Endothelial cell of umbilical vein (primary cell): ENCODE measurements around the gene RANBP1. TPM values are rescaled to one million over a fixed set of nuclear protein-coding genes. Genes with fewer than 3 reads are reported as not detected.

ENCODE experiments used
- BruUV-seq: library from RNA; stranded (reverse); fragments of 400-500 nt; replicated peaks from 2 replicates; lab custom pipeline; 2021; lab: Mats Ljungman, UMichigan
- CTCF ChIA-PET: fragments of 300-600, 350-600 bp; sonication (Branson Sonifier 250); formaldehyde crosslinking; loops from one replicate; lab custom pipeline; 2021; ENCODE audit warnings: antibody characterized with exemption, inconsistent platforms; lab: Charles Lee
- POLR2A ChIA-PET: fragments of 300-600, 350-600 bp; sonication (Branson Sonifier 250); formaldehyde crosslinking; loops from one replicate; lab custom pipeline; 2021; ENCODE audit warnings: antibody characterized with exemption, inconsistent platforms; lab: Charles Lee
- DNase-seq: peaks from one replicate; pipeline ENCODE4 v3.0.0-alpha.2; 2011; ENCODE audit warnings: low read depth, low spot score
- FAIRE-seq: peaks from 2 replicates; lab custom pipeline; 2011; peaks lifted over from hg19 to GRCh38; lab: Jason Lieb, UNC
- H2AFZ ChIP-seq: 2 replicates; pipeline ENCODE4 v1.6.0; 2012; ENCODE audit warnings: low read depth, low read length, control low read depth, inconsistent platforms
- H3K27ac ChIP-seq: 2 replicates; pipeline ENCODE4 v1.5.1; 2011; ENCODE audit warnings: low read depth, mild to moderate bottlenecking, control low read depth, low read length, moderate library complexity; ENCODE audit not compliant: insufficient read depth
- H3K27me3 ChIP-seq, 2 experiments: 2 replicates each; pipeline versions ENCODE4 v1.6.0 to v1.6.1; 2011; ENCODE audit warnings: low read length in 2 of 2, mixed read lengths in 1 of 2; ENCODE audit not compliant: control insufficient read depth in 2 of 2, insufficient read depth in 2 of 2
- H3K36me3 ChIP-seq, 2 experiments: 2 replicates in 1 of 2; 3 replicates in 1 of 2; pipeline ENCODE4 v1.5.1; 2011; ENCODE audit warnings: low read length in 2 of 2, mild to moderate bottlenecking in 1 of 2, moderate library complexity in 1 of 2; ENCODE audit not compliant: control insufficient read depth in 2 of 2, insufficient read depth in 2 of 2; ENCODE audit errors: extremely low read depth in 1 of 2
- H3K4me1 ChIP-seq: 3 replicates; pipeline ENCODE4 v1.5.1; 2011; ENCODE audit warnings: mild to moderate bottlenecking, low read length; ENCODE audit not compliant: control insufficient read depth, insufficient read depth; ENCODE audit errors: extremely low read depth
- H3K4me2 ChIP-seq: 2 replicates; pipeline ENCODE4 v1.6.1; 2011; ENCODE audit warnings: low read length, control low read depth, mixed read lengths; ENCODE audit not compliant: insufficient read depth
- H3K4me3 ChIP-seq, 3 experiments: fragments of 200-600 bp in 1 of 3; sonication (generic), shearing (Covaris generic) in 1 of 3; replicated peaks in 1 of 3; 2 replicates each; pipeline ENCODE4 v1.5.1; 2011 to 2016; ENCODE audit warnings: control low read depth in 3 of 3, low read length in 3 of 3, mild to moderate bottlenecking in 2 of 3, inconsistent platforms in 1 of 3, low read depth in 1 of 3, moderate library complexity in 1 of 3; ENCODE audit not compliant: insufficient read depth in 1 of 3
- H3K79me2 ChIP-seq: 2 replicates; pipeline ENCODE4 v1.6.0; 2012; ENCODE audit warnings: low read length, inconsistent platforms; ENCODE audit not compliant: control insufficient read depth, insufficient read depth
- H3K9ac ChIP-seq: replicated peaks from 2 replicates; pipeline ENCODE3; 2011; ENCODE audit warnings: low read length, control low read depth; ENCODE audit not compliant: insufficient read depth; ENCODE audit errors: extremely low read depth
- H3K9me1 ChIP-seq: replicated peaks from 3 replicates; pipeline ENCODE4 v1.6.0; 2011; ENCODE audit warnings: mild to moderate bottlenecking, low read length; ENCODE audit not compliant: control insufficient read depth, insufficient read depth; ENCODE audit errors: extremely low read depth
- H3K9me3 ChIP-seq: replicated peaks from 2 replicates; pipeline ENCODE4 v1.5.1; 2012; ENCODE audit warnings: low read length, inconsistent platforms; ENCODE audit not compliant: control insufficient read depth, insufficient read depth
- H4K20me1 ChIP-seq: replicated peaks from 2 replicates; pipeline ENCODE3; 2011; ENCODE audit warnings: mild to moderate bottlenecking, low read length; ENCODE audit not compliant: control insufficient read depth, insufficient read depth; ENCODE audit errors: extremely low read depth
- EZH2 ChIP-seq: IDR thresholded peaks from 2 replicates; pipeline ENCODE4 v1.6.1; 2012; ENCODE audit warnings: borderline replicate concordance, low read depth, mild to moderate bottlenecking, moderate library complexity, low read length, inconsistent platforms; ENCODE audit not compliant: severe bottlenecking
- MAX ChIP-seq: IDR thresholded peaks from 2 replicates; pipeline ENCODE4 v1.6.1; 2011; ENCODE audit not compliant: insufficient read depth, insufficient read length
- MYC ChIP-seq: IDR thresholded peaks from one replicate; pipeline ENCODE4 v1.6.1; 2011; ENCODE audit warnings: mild to moderate bottlenecking, low read depth, low read length
- POLR2A ChIP-seq: IDR thresholded peaks from 2 replicates; pipeline ENCODE4 v1.6.1; 2012; ENCODE audit warnings: low read depth, mild to moderate bottlenecking, control low read depth, low read length
- POLR2AphosphoS5 ChIP-seq: IDR thresholded peaks from 2 replicates; pipeline ENCODE4 v1.6.1; 2012; ENCODE audit warnings: low read depth, mild to moderate bottlenecking, control low read depth, low read length, moderate library complexity; ENCODE audit not compliant: insufficient read depth
- dilution Hi-C: fragments of 300-500 bp; cut with MboI; formaldehyde crosslinking; loops from one replicate; pipeline ENCODE4 v1.15.0; 2019; ENCODE audit warnings: low sequenced_read_pairs; ENCODE audit not compliant: extremely low pct_ligation_motif_present
- intact Hi-C: fragments of 100-400 bp; cut with micrococcal nuclease; formaldehyde crosslinking; loops from one replicate; pipeline ENCODE4 v1.10.0; 2022
- polyA plus RNA-seq, 4 experiments: library from polyadenylated mRNA; depleted of rRNA in 3 of 4; stranded (reverse) in 3 of 4; unstranded in 1 of 4; fragments of >200 nt; gene quantifications; 2 replicates each; pipeline versions ENCODE4 v1.2.1 to v1.2.3, GENCODE V29; 2011 to 2012; ENCODE audit warnings: missing spikeins in 1 of 4
- total RNA-seq: library from RNA; stranded (reverse); gene quantifications from 2 replicates; pipeline ENCODE4 v1.2.3, GENCODE V29; 2021

RANBP1 gene
- total and polyA plus RNA-seq, 2 donors (not counting 3 experiments of a cell fraction or from before 2014, with no cell fraction given), result 228 to 247 TPM

GRCh38 chr22:20076627-20077172, 39.2 kb upstream of the RANBP1 start:
- POLR2A ChIA-PET, result no interaction called here
- Histone ChIP-seq H3K9me3 (no peaks in the 10 kb centered on the region), H3K4me2 (no peak overlapping the region), H3K9me1 (no peaks in the 10 kb centered on the region), H2AFZ (no peak overlapping the region), H3K27ac (no peak overlapping the region), H3K4me3 (no peak overlapping the region), H3K9ac (no peak overlapping the region), H3K36me3 (no peaks in the 10 kb centered on the region), H4K20me1 (no peaks in the 10 kb centered on the region), H3K4me1 (peaks cover 5% of the 10 kb centered on the region), H3K27me3 (no peaks in the 10 kb centered on the region), H3K79me2 (peaks cover 14% of the 10 kb centered on the region)
- DNase-seq (no peak), FAIRE-seq (no peak)
- CTCF ChIA-PET, result no interaction called here
- dilution Hi-C loops (no loop called here), intact Hi-C loops (no loop called here)
- BruUV-seq, result no TSS peak
- no peak for TF ChIP-seq MYC
- no peak for TF ChIP-seq MAX

GRCh38 chr22:20079745-20080444, 36.0 kb upstream of the RANBP1 start, which contains the start of gene DGCR8:
DGCR8 (plus strand) TSS chr22:20080241; CDS start chr22:20085964, 5,723 bp downstream.
- Histone ChIP-seq H3K27ac (peak within 1 kb of the TSS; percentile 85), H4K20me1 (no peaks in the 10 kb centered on the region), H2AFZ (peak within 1 kb of the TSS; percentile 80), H3K4me1 (peaks cover 19% of the 10 kb centered on the region), H3K4me2 (peak within 1 kb of the TSS; percentile 84), H3K36me3 (no peaks in the 10 kb centered on the region), H3K9me1 (no peaks in the 10 kb centered on the region), H3K79me2 (peaks cover 46% of the 10 kb centered on the region), H3K9me3 (no peaks in the 10 kb centered on the region), H3K4me3 (peak within 1 kb of the TSS; percentile 60 to 96 (median 78)), H3K9ac (peak within 1 kb of the TSS; percentile 98), H3K27me3 (no peaks in the 10 kb centered on the region)
- POLR2A ChIA-PET, result no interaction called here
- dilution Hi-C loops, result no loop called here
- BruUV-seq, result no TSS peak
- intact Hi-C loops, result loop anchor here (1.0 to 2.0 kb wide), 4 partner anchors 37 to 117 kb away; partner anchors contain the start of genes TANGO2 and TRMT2A
- CTCF ChIA-PET, result no interaction called here
- DNase-seq (peak; percentile 96), FAIRE-seq (peak; percentile 97)
- TF ChIP-seq POLR2AphosphoS5, result peak; percentile 96
- peak; percentile 24 for TF ChIP-seq MAX
- no peak for TF ChIP-seq EZH2
- TF ChIP-seq MYC, result peak; percentile 83
- TF ChIP-seq POLR2A, result peak; percentile 95
